Measurements from ENCODE around the gene RAB14. TPM values are rescaled to one million over a fixed set of nuclear protein-coding genes. Genes with fewer than 3 reads are reported as not detected.

The RAB14 gene
- 30.0 and 30.1 TPM in 2 replicates for total RNA-seq

DNA sequence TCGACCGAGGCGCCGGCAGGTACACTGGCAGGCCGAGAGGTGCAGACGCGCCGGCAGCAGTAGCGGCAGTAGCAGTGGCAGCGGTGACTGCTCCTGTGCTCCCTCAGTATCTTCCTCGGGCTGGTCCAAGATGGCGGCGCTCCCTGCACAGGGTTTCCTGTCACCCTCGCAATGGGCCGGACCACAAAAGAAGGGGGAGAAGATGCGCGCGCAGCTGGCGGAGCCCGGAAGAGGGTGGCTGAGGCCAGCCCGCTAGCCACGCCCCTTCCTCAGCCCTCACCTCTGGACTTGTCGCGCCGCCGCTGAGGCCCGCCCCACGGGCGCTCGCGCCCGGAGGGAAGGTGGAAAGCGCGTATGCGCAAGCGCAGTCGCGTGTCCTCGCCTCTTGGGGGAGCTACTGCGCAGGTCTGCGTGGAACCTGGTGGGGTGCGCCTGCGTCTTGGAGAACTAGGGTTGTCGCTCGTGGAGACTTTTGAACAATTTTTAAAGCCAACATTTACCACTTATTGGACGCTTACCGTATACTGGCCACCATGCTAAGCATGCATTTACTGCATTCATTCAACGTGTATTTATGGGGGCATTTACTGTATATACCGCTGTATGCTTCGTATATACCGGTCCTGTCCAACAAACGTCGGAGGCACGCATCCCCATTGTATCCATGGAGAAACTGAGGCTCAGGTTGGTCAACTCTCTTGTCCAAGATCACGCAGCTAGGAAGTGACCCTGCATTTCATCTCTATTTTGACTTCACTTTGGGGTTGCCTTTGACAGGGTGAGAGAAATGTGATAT, at the start of gene RAB14:
RAB14 (minus strand) TSS at position 132 of the 796 bp plus-strand sequence. CDS start 8,457 bp downstream, outside the sequence.
- Histone ChIP-seq H3K79me2 (ENCODE audit: insufficient read depth, low read length) (peaks cover 52% of the 10 kb centered on the region), H3K4me3 (ENCODE audit: insufficient read depth, low read length) (peak within 1 kb of the TSS; percentile 90), H3K36me3 (ENCODE audit: insufficient read depth, low read length) (no peaks in the 10 kb centered on the region), H4K20me1 (ENCODE audit: insufficient read depth, low read length) (peaks cover 37% of the 10 kb centered on the region), H2AFZ (ENCODE audit: low read length) (peak within 1 kb of the TSS; percentile 97), H3K9me3 (ENCODE audit: low read depth, low read length) (no peaks in the 10 kb centered on the region), H3K4me2 (ENCODE audit: insufficient read depth, low read length) (peak within 1 kb of the TSS; percentile 100), H3K27me3 (ENCODE audit: insufficient read depth, low read length) (no peaks in the 10 kb centered on the region), H3K27ac (ENCODE audit: low read depth, low read length) (peak within 1 kb of the TSS; percentile 74), H3K4me1 (ENCODE audit: insufficient read depth, low read length) (peaks cover 31% of the 10 kb centered on the region)
- DNase-seq (ENCODE audit: insufficient read length, low spot score, missing footprints): peak; percentile 99
- TF ChIP-seq, protein P1, sequence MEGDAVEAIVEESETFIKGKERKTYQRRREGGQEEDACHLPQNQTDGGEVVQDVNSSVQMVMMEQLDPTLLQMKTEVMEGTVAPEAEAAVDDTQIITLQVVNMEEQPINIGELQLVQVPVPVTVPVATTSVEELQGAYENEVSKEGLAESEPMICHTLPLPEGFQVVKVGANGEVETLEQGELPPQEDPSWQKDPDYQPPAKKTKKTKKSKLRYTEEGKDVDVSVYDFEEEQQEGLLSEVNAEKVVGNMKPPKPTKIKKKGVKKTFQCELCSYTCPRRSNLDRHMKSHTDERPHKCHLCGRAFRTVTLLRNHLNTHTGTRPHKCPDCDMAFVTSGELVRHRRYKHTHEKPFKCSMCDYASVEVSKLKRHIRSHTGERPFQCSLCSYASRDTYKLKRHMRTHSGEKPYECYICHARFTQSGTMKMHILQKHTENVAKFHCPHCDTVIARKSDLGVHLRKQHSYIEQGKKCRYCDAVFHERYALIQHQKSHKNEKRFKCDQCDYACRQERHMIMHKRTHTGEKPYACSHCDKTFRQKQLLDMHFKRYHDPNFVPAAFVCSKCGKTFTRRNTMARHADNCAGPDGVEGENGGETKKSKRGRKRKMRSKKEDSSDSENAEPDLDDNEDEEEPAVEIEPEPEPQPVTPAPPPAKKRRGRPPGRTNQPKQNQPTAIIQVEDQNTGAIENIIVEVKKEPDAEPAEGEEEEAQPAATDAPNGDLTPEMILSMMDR (IDR thresholded peaks at IDR 0.05; ENCODE audit: extremely low read depth, low read depth, low read length): peak; percentile 43

DNA sequence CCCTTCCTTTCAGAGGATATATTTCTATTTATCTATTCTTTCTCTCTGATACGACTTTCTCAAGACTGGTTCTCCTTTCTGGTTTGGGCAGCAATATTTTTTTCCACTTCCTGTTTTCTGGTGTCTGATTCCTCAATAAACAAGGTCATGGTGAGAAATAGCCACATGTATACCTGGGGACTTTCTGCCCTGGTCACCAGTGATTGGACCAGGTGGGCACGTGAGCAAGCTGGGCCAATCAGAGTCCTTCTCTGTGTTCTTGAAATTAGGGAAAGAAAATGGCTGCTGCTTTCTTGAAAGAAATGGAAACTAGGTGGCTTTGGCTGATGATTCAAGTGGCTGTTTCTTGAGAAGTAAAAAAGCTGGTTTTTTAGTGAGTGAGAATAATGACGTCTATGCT, 47.9 kb upstream of the RAB14 start:
- H3K27me3 ChIP-seq (ENCODE audit: insufficient read depth, low read length): no peaks in the 10 kb centered on the region
- H4K20me1 ChIP-seq (ENCODE audit: insufficient read depth, low read length): no peaks in the 10 kb centered on the region

DNA sequence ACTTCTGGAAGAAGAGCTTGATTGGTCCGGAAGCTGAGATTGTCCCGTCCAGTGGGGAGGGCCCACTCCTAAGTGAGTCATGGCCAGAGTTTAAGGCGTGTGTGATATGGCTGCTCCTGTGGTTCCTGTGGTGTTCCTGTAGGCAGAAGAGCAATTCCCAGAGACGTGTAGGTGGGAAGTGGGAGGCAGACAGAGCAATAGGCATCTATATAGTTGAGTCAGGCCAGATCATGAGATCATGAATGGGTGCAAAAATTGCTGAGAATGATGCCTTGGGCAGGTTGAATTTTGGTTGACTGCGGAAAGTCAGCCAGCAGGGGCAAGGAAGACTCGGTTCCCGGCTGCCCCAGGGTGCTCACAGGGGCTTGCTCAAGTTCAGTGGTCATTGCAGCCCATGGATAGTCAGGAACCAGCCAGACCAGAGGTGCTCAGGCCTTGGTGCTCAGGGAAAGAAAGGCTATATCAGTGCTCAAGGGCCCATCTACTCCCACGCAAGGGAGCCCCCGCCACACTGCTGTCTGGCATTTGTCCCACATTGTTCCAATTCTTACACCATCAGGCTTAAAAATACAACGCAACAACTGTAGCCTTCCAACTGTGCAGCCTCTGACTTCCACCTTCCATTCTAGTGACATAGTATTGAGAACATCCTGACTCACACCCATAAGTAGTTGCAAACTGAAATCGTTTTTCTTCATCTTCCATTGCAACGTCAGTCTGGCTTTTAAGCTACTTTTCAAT, 45.3 kb upstream of the RAB14 start:
- Histone ChIP-seq H3K4me1 (ENCODE audit: insufficient read depth, low read length) (peaks cover 25% of the 10 kb centered on the region), H3K27ac (ENCODE audit: low read depth, low read length) (peak overlapping the region; percentile 85), H4K20me1 (ENCODE audit: insufficient read depth, low read length) (no peaks in the 10 kb centered on the region), H3K36me3 (ENCODE audit: insufficient read depth, low read length) (no peaks in the 10 kb centered on the region), H3K4me3 (ENCODE audit: insufficient read depth, low read length) (no peak overlapping the region), H3K4me2 (ENCODE audit: insufficient read depth, low read length) (peak overlapping the region; percentile 65), H3K79me2 (ENCODE audit: insufficient read depth, low read length) (no peaks in the 10 kb centered on the region), H3K27me3 (ENCODE audit: insufficient read depth, low read length) (no peaks in the 10 kb centered on the region), H3K9me3 (ENCODE audit: low read depth, low read length) (no peaks in the 10 kb centered on the region), H2AFZ (ENCODE audit: low read length) (peak overlapping the region; percentile 46)
- TF ChIP-seq, protein P1 (IDR thresholded peaks at IDR 0.05; ENCODE audit: extremely low read depth, low read depth, low read length): no peak
- peak; percentile 76 for DNase-seq (ENCODE audit: insufficient read length, low spot score, missing footprints)

More for the DNA sequence above, 47.9 kb upstream of the RAB14 start:
- Histone ChIP-seq H3K4me3 (ENCODE audit: insufficient read depth, low read length) (no peak overlapping the region), H3K4me1 (ENCODE audit: insufficient read depth, low read length) (peaks cover 14% of the 10 kb centered on the region), H2AFZ (ENCODE audit: low read length) (no peak overlapping the region), H3K27ac (ENCODE audit: low read depth, low read length) (no peak overlapping the region), H3K79me2 (ENCODE audit: insufficient read depth, low read length) (no peaks in the 10 kb centered on the region), H3K9me3 (ENCODE audit: low read depth, low read length) (no peaks in the 10 kb centered on the region), H3K36me3 (ENCODE audit: insufficient read depth, low read length) (no peaks in the 10 kb centered on the region), H3K4me2 (ENCODE audit: insufficient read depth, low read length) (no peak overlapping the region)
- TF ChIP-seq, protein P1 (IDR thresholded peaks at IDR 0.05; ENCODE audit: extremely low read depth, low read depth, low read length): no peak
- no peak for DNase-seq (ENCODE audit: insufficient read length, low spot score, missing footprints)

DNA sequence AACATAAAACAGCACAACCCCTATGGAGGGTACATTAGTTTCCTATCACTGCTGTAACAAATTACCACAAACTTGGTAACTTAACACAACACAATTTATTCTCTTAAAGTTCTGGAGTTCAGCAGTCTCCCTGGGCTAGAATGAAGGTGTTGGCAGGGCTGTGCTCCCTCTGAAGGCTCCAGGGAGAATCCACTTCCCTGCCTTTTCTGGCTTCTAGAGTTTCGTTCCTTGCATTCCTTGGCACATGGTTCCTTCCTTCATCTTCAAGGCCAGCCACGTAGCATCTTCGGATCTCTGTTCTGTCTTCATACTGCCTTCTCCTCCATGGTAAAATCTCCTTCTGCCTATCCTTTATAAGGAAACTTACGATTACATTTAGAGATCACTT, 41.3 kb upstream of the RAB14 start:
- H3K36me3 ChIP-seq (ENCODE audit: insufficient read depth, low read length): no peaks in the 10 kb centered on the region
- H3K9me3 ChIP-seq (ENCODE audit: low read depth, low read length): no peaks in the 10 kb centered on the region
- no peaks in the 10 kb centered on the region for H4K20me1 ChIP-seq (ENCODE audit: insufficient read depth, low read length)
- TF ChIP-seq, protein P1 (IDR thresholded peaks at IDR 0.05; ENCODE audit: extremely low read depth, low read depth, low read length): no peak
- H3K79me2 ChIP-seq (ENCODE audit: insufficient read depth, low read length): no peaks in the 10 kb centered on the region
- no peak for DNase-seq (ENCODE audit: insufficient read length, low spot score, missing footprints)
- peak overlapping the region; percentile 55 for H2AFZ ChIP-seq (ENCODE audit: low read length)
- H3K4me2 ChIP-seq (ENCODE audit: insufficient read depth, low read length): no peak overlapping the region
- H3K27ac ChIP-seq (ENCODE audit: low read depth, low read length): peak overlapping the region; percentile 41
- H3K4me3 ChIP-seq (ENCODE audit: insufficient read depth, low read length): no peak overlapping the region
- peaks cover 28% of the 10 kb centered on the region for H3K4me1 ChIP-seq (ENCODE audit: insufficient read depth, low read length)
- H3K27me3 ChIP-seq (ENCODE audit: insufficient read depth, low read length): no peaks in the 10 kb centered on the region

All from osteoblast (primary cell).